Thoracic aorta (tissue), 2 donors: ENCODE data around the gene SPOCK2. TPM values are rescaled to one million over a fixed set of nuclear protein-coding genes. Genes with fewer than 3 reads are reported as not detected.

ENCODE experiments used
- ATAC-seq: fragments of 150-250 bp; one replicate; pipeline ENCODE4 v1.8.0; 2017; ENCODE audit warnings: low read depth; ENCODE audit not compliant: insufficient number of reproducible peaks, low FRiP score
- DNase-seq: peaks from one replicate; pipeline ENCODE4 v3.0.0-alpha.2; 2020; ENCODE audit warnings: low spot score
- H3K27ac ChIP-seq, 2 donors: fragments of 200-600 bp; sonication (generic); 1 replicate in 1 of 2; 2 replicates in 1 of 2; pipeline ENCODE4 v1.5.1; 2016; ENCODE audit warnings: mild to moderate bottlenecking in 2 of 2, moderate library complexity in 2 of 2
- H3K27me3 ChIP-seq: fragments of 200-600 bp; sonication (generic); replicated peaks from 2 replicates; pipeline ENCODE4 v1.6.0; 2016; ENCODE audit warnings: mild to moderate bottlenecking; ENCODE audit not compliant: insufficient read depth
- H3K36me3 ChIP-seq: fragments of 200-600 bp; sonication (generic); one replicate; pipeline ENCODE4 v1.5.1; 2016
- H3K4me1 ChIP-seq, 2 donors: fragments of 200-600 bp; sonication (generic); 1 replicate in 1 of 2; 2 replicates in 1 of 2; pipeline versions ENCODE4 v1.5.1 to v1.6.0; 2016; ENCODE audit warnings: low read depth in 2 of 2, mild to moderate bottlenecking in 1 of 2; ENCODE audit not compliant: control insufficient read depth in 1 of 2
- H3K4me3 ChIP-seq: fragments of 200-600 bp; sonication (generic); 2 replicates; pipeline ENCODE4 v1.5.1; 2016; ENCODE audit warnings: mild to moderate bottlenecking
- H3K9me3 ChIP-seq: fragments of 200-600 bp; sonication (generic); 2 replicates; pipeline ENCODE4 v1.5.1; 2016
- CTCF ChIP-seq: fragments of 200-600 bp; sonication (generic); IDR thresholded peaks from one replicate; pipeline ENCODE4 v1.5.1; 2019; ENCODE audit warnings: antibody characterized with exemption
- total RNA-seq, 2 donors: library from RNA; depleted of rRNA; stranded (reverse); fragments of >200 nt; gene quantifications; one replicate each; pipeline versions ENCODE4 v1.1.0 to v1.2.3, GENCODE V29; 2016

Gene SPOCK2
- total RNA-seq, 2 donors from 2014 or later: 3.5 to 13.8 TPM

GRCh38 chr10:72029414-72029813 is 58.9 kb downstream of the SPOCK2 start:
- no peak for DNase-seq
- Histone ChIP-seq H3K4me1 (no peaks in the 10 kb centered on the region), H3K9me3 (no peaks in the 10 kb centered on the region), H3K4me3 (no peak overlapping the region), H3K36me3 (no peaks in the 10 kb centered on the region), H3K27me3 (no peaks in the 10 kb centered on the region), H3K27ac (no peak overlapping the region)
- no peak for TF ChIP-seq CTCF
- no peak for ATAC-seq

GRCh38 chr10:72027498-72027897 is 60.9 kb downstream of the SPOCK2 start:
- H3K4me1 ChIP-seq: peaks cover 0 to under 1% of the 10 kb centered on the region in 2 donors
- no peaks in the 10 kb centered on the region for H3K9me3 ChIP-seq
- H3K27me3 ChIP-seq: no peaks in the 10 kb centered on the region
- no peaks in the 10 kb centered on the region for H3K36me3 ChIP-seq
- DNase-seq: no peak
- no peak overlapping the region for H3K4me3 ChIP-seq
- no peak for ATAC-seq
- no peak overlapping the region for H3K27ac ChIP-seq
- TF ChIP-seq CTCF: no peak

GRCh38 chr10:72026278-72027111 is 61.9 kb downstream of the SPOCK2 start:
- H3K27me3 ChIP-seq: no peaks in the 10 kb centered on the region
- H3K4me1 ChIP-seq: peaks cover 0 to 10% of the 10 kb centered on the region in 2 donors
- H3K9me3 ChIP-seq: no peaks in the 10 kb centered on the region
- no peak for DNase-seq
- ATAC-seq: no peak
- no peaks in the 10 kb centered on the region for H3K36me3 ChIP-seq
- H3K4me3 ChIP-seq: no peak overlapping the region
- H3K27ac ChIP-seq: no peak overlapping the region
- no peak for TF ChIP-seq CTCF

- Histone ChIP-seq H3K27ac (no peak overlapping the region), H3K9me3 (no peaks in the 10 kb centered on the region), H3K4me3 (no peak overlapping the region), H3K4me1 (peaks cover 0 to 17% of the 10 kb centered on the region in 2 donors), H3K36me3 (no peaks in the 10 kb centered on the region), H3K27me3 (no peaks in the 10 kb centered on the region)
- ATAC-seq (no peak), DNase-seq (no peak)
- TF ChIP-seq CTCF: no peak
These were observed 62.5 kb downstream of the SPOCK2 start for GRCh38 chr10:72025832-72026231.

GRCh38 chr10:72025400-72025799 is 63.0 kb downstream of the SPOCK2 start:
- no peak overlapping the region for H3K27ac ChIP-seq
- ATAC-seq: no peak
- no peak overlapping the region for H3K4me3 ChIP-seq

More at GRCh38 chr10:72025400-72025799, 63.0 kb downstream of the SPOCK2 start:
- no peaks in the 10 kb centered on the region for H3K36me3 ChIP-seq
- H3K9me3 ChIP-seq: no peaks in the 10 kb centered on the region
- no peaks in the 10 kb centered on the region for H3K27me3 ChIP-seq
- H3K4me1 ChIP-seq: peaks cover 0 to 20% of the 10 kb centered on the region in 2 donors
- no peak for TF ChIP-seq CTCF
- no peak for DNase-seq
